Measurements from ENCODE around the gene MRPL49.

Gene MRPL49

DNA sequence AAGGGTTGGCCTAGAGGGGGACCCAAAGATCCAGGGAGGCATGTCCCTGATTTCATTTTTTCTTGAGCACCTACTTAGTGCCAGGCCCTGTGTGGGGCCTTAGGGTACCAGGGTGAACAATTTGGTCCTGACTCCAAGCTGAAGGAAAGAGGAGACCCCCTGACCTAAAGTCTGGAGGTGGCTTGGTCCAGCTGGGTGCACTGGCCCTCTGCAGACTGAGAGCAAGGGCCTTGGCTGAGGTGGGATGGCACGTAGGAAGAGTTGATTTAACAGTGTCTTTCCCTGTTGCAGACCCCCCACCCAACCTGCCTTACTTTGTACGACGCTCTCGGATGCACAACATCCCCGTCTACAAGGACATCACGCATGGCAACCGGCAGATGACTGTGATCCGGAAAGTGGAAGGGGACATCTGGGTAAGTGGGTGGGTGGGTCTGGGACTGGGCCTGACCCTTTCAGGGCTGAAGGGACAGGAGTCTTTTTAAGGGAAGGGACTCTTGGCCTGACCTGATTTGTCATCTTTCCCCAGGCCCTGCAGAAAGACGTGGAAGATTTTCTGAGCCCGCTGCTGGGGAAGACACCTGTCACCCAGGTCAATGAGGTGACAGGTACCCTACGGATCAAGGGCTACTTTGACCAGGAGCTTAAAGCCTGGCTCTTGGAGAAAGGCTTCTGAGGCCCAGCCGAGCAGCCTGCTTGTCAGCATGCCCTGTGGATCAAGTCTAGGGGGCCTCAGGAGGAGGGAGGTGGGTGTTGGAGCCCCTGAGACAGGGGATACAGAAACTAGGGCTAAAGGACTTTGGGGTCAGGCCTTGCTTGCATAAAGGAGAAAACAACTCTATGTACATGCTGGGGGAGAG, 3.3 kb downstream of the MRPL49 start:
- TF ChIP-seq, protein P1, sequence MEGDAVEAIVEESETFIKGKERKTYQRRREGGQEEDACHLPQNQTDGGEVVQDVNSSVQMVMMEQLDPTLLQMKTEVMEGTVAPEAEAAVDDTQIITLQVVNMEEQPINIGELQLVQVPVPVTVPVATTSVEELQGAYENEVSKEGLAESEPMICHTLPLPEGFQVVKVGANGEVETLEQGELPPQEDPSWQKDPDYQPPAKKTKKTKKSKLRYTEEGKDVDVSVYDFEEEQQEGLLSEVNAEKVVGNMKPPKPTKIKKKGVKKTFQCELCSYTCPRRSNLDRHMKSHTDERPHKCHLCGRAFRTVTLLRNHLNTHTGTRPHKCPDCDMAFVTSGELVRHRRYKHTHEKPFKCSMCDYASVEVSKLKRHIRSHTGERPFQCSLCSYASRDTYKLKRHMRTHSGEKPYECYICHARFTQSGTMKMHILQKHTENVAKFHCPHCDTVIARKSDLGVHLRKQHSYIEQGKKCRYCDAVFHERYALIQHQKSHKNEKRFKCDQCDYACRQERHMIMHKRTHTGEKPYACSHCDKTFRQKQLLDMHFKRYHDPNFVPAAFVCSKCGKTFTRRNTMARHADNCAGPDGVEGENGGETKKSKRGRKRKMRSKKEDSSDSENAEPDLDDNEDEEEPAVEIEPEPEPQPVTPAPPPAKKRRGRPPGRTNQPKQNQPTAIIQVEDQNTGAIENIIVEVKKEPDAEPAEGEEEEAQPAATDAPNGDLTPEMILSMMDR (IDR thresholded peaks at IDR 0.05; ENCODE audit: control insufficient read depth, extremely low read depth, insufficient read depth): no peak
- no peak for DNase-seq (ENCODE audit: low read depth)
- H3K4me3 ChIP-seq (ENCODE audit: low read depth, low read length): no peak overlapping the region

DNA sequence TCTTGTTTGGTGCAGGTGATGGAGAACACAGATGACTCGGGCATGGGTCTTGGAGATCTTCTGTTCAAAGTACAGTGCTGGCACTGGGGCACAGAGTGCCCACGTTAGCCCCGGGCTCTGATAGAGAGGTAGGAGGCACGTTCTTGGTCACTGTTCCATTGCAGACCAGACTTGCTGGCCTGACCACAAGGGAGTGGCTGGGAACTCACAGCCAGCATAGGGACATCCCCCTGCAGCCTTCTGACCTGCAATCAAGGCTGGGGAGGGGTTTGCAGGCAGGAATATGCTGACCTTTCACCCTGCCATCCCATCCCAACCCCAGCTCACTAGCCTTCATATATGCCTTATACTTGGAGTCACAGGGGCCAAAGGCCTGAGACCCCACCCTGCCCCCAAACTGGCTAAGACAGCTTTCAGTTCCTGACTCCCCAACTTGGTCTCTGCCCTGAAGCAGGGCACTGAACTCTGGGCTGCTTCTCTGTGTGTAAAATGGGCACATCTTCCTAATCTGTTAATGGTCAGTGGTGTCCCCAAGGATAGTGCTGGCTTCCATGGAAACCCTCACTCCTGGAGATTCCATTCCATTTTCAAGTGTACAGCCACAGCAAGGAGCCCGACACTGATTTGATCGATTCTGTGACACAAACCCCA, 4.6 kb downstream of the MRPL49 start:
- no peak overlapping the region for H3K4me3 ChIP-seq (ENCODE audit: low read depth, low read length)
- TF ChIP-seq, protein P1 (IDR thresholded peaks at IDR 0.05; ENCODE audit: control insufficient read depth, extremely low read depth, insufficient read depth): no peak
- DNase-seq (ENCODE audit: low read depth): no peak

DNA sequence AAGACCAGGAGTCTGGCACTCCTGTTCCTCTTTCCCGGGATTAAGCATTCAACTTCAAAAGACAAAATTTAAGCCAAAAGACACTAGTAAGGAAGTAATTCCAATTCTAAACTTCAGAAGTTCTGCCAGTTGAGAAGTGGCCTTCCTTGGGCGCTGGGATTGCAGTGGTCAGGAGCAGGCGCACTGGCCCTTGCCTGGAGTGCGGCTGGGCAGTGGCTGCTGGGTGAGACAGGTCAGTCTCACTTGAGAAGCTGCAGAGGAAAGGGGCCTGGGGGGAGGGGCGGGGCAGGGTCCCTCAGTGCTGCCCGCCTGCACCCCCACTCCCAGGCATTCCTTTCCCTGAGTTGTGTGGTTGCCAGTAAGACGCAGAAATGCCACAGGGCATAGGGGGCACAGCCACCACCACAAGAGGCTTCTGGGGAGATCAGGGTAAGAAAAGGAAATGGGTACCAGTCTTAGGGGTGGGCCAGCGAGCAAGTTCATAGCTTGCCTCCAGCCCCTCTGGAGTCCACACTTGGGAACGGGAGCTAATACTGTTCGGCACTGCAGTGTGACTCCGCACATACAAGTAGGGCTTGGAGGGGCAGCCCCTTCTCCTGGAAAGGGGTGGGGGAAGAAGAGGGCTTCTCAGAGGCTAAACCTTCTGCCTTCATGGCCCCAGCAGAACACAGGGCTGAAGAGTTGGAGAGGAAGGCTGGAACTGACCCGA, 5.5 kb downstream of the MRPL49 start:
- DNase-seq (ENCODE audit: low read depth): no peak
- no peak overlapping the region for H3K4me3 ChIP-seq (ENCODE audit: low read depth, low read length)
- TF ChIP-seq, protein P1 (IDR thresholded peaks at IDR 0.05; ENCODE audit: control insufficient read depth, extremely low read depth, insufficient read depth): no peak

DNA sequence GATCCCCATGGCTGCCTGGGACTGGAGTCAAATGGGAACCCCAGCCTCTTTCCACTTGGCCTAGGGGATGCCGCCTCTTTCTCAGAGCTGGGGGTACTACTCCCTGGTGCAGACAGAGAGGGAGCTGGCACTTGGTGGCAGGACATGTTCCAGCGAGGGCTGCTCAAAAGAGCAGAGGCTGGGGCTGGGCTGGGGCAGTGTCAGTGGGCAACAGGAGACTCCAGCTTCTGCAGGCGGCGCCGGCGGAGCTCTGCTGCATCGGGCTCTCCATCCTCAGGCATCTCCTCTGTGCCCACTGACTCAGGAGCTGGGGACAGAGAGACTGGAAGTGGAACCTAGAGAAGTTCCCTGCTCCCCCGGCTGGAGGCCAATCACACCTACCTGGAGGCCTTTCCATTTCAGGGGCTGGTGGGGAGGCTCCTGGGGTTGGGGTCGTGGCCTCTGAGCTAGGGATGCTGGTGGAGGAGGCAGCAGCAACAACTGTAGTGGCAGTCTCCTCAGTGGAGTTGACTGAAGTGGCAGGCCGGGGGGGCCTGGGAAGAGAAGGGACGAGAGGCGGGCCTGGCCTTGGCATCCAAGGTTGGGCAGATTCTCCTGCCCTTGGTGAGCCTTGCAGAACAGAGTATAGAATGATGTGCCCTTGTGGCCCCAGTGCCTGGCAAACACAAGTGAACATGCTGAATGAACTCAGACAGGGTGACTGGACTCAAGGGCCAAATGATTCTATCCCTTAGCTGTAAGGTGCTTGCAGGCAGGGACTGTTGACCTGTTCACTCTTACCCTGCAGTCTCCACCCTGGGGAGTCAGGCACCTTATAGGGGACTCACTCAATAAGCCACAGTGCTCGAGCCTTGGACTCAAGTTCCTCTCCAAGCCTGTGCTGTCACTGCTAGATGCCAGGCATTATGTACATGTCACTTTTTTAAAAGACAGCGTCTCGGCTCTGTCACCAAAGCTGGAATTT, 6.3 kb downstream of the MRPL49 start:
- DNase-seq (ENCODE audit: low read depth): no peak
- H3K4me3 ChIP-seq (ENCODE audit: low read depth, low read length): no peak overlapping the region
- TF ChIP-seq, protein P1 (IDR thresholded peaks at IDR 0.05; ENCODE audit: control insufficient read depth, extremely low read depth, insufficient read depth): no peak

DNA sequence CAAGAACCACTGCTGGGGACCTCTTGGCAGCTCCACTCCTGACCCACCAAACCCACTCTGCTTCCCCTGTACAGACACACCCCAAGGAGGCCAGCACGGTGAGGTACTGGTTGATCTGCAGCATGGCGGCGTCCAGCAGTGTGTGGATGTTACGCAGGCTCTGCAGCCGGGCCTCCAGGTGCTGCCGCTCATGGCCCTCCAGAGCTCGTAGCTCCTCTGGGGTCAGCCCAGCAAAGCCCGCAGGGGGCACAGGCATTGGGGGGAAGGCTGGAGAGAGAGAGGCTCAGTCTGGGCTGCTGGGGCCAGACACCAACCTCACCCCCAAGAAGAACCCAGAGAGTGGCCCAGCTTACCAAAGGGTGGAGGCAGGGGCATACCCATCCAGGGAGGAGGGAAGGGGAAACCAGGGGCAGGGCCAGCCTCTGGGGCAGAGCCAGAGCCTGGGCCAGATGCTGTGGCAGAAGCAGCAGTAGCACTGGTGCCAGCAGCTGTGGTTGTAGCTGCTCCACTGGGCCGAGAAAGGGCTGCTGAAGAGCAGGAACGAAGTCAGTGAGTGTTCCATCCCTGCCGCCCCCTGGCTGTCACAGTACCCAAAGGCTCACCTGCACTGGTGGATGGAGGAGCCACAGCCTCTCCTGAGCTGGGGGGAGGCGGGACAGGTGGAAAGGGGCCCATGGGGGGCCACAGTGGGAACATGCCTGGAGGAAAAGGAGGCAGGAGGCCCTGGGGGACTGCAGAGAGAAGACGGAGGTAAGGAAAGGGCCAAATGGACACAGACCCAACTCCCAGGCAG, 7.7 kb downstream of the MRPL49 start:
- no peak overlapping the region for H3K4me3 ChIP-seq (ENCODE audit: low read depth, low read length)
- TF ChIP-seq, protein P1 (IDR thresholded peaks at IDR 0.05; ENCODE audit: control insufficient read depth, extremely low read depth, insufficient read depth): no peak
- DNase-seq (ENCODE audit: low read depth): no peak

Measured in LNCaP clone FGC (cell line).